GM19372 (cell line): Measurements from ENCODE around the gene RAB2B.
A peak's percentile ranks its signal among the peaks of the same experiment; 100 is the strongest.

Source experiments
- ATAC-seq: cut with Tn5 transposase; IDR thresholded peaks from one replicate; pipeline ENCODE4 v1.9.1; 2021; ENCODE audit warnings: mild to moderate bottlenecking, low read depth, moderate library complexity; ENCODE audit not compliant: unreplicated experiment

Gene RAB2B

GRCh38 chr14:21476925-21477681 is at the start of gene RAB2B, which contains the start of gene TOX4:
Gene RAB2B (minus strand): TSS chr14:21476959. CDS start chr14:21476872, 87 bp downstream.
Gene TOX4 (plus strand): TSS chr14:21477195. CDS start chr14:21477279, 84 bp downstream.
- peak; percentile 99 for ATAC-seq

GRCh38 chr14:21525962-21526671 is 49.4 kb upstream of the RAB2B start, which contains the start of gene SALL2:
Gene SALL2 (minus strand): TSS chr14:21526346. CDS start chr14:21526127, 219 bp downstream.
- ATAC-seq = no peak

GRCh38 chr14:21525571-21525961 is 48.8 kb upstream of the RAB2B start:
- no peak for ATAC-seq

- ATAC-seq = no peak
Observed at GRCh38 chr14:21524575-21525490, 48.1 kb upstream of the RAB2B start.

GRCh38 chr14:21523203-21523602 is 46.4 kb upstream of the RAB2B start:
- ATAC-seq = no peak

- no peak for ATAC-seq
Observed at GRCh38 chr14:21521501-21521900, 44.7 kb upstream of the RAB2B start.

- ATAC-seq = no peak
Observed at GRCh38 chr14:21520767-21521166, 44.0 kb upstream of the RAB2B start.

- ATAC-seq = no peak
Observed at GRCh38 chr14:21518725-21519124, 42.0 kb upstream of the RAB2B start.

- ATAC-seq = no peak
Observed at GRCh38 chr14:21514341-21514740, 37.6 kb upstream of the RAB2B start.

- peak; percentile 99 for ATAC-seq
Observed at GRCh38 chr14:21510735-21511657, 34.2 kb upstream of the RAB2B start, which contains the start of gene METTL3. Gene METTL3 (minus strand): TSS chr14:21511340. CDS start chr14:21511223, 117 bp downstream.

- no peak for ATAC-seq
Observed at GRCh38 chr14:21509432-21510143, 32.8 kb upstream of the RAB2B start.

GRCh38 chr14:21506557-21506956 is 29.8 kb upstream of the RAB2B start:
- no peak for ATAC-seq

GRCh38 chr14:21505012-21505553 is 28.3 kb upstream of the RAB2B start:
- peak; percentile 88 for ATAC-seq

- ATAC-seq = no peak
Observed at GRCh38 chr14:21503376-21503775, 26.6 kb upstream of the RAB2B start.

- ATAC-seq = no peak
Observed at GRCh38 chr14:21501568-21501967, 24.8 kb upstream of the RAB2B start.

- peak; percentile 54 for ATAC-seq
Observed at GRCh38 chr14:21498540-21499526, 22.1 kb upstream of the RAB2B start.

- no peak for ATAC-seq
Observed at GRCh38 chr14:21496453-21496852, 19.7 kb upstream of the RAB2B start.
